GM18873 (cell line): ENCODE measurements around the gene NANOGP8.
"Not testable (repeated sequence)": the region's sequence is repeated elsewhere in the genome, so short reads cannot be mapped to it uniquely, and the experiment has no call there.

Source experiments
- ATAC-seq: cut with Tn5 transposase; IDR thresholded peaks from one replicate; pipeline ENCODE4 v1.9.1; 2021; ENCODE audit warnings: mild to moderate bottlenecking, moderate library complexity, moderate number of reproducible peaks; ENCODE audit not compliant: unreplicated experiment, low FRiP score

NANOGP8 gene

DNA sequence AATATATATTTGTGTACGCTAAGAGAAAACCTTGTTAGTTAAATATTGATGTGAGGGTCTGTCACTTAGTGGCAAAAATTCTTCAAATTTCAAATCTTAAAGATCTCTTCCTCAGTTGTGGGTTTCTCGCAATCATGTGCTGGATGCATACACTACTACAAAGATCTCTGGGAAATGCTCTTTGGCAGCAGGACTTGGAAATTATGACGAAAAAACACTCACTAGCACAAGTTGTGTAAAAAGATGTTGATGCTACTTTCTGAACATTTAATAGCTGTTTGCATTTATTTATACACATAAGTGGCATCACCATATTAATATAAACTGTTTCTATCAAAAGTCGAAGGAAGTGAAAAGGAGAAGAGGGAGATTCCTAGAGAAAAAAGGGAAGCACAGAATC lies 10.8 kb upstream of the NANOGP8 start:
- ATAC-seq, result no peak

DNA sequence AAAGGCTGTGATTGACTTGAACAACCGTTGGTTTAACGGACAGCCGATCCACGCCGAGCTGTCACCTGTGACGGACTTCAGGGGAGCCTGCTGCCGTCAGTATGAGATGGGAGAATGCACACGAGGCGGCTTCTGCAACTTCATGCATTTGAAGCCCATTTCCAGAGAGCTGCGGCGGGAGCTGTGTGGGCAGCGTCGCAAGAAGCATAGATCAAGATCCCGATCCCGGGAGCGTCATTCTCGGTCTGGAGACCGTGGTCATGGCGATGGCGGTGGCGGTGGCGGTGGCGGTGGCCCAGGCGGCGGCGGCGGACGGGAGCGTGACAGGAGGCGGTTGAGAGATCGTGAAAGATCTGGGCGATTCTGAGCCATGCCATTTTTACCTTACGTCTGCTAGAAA lies 7.8 kb upstream of the NANOGP8 start:
- ATAC-seq, result no peak

DNA sequence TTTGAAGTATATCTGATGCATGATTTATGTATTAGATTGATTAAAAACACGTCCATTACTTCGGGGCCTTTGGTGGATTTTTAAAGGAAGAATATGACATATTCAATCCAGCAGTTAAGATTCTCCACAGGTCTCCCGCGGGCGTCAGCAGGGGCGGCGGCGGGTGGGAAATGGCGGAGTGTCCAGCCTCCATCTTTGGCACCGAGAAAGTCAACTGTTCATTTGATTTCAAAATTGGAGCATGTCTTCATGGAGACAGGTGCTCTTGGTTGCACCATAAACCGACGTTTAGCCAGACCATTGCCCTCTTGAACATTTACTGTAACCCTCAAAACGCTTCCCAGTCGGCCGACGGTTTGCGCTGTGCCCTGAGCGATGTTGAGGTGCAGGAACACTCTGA lies 7.2 kb upstream of the NANOGP8 start:
- no peak for ATAC-seq

DNA sequence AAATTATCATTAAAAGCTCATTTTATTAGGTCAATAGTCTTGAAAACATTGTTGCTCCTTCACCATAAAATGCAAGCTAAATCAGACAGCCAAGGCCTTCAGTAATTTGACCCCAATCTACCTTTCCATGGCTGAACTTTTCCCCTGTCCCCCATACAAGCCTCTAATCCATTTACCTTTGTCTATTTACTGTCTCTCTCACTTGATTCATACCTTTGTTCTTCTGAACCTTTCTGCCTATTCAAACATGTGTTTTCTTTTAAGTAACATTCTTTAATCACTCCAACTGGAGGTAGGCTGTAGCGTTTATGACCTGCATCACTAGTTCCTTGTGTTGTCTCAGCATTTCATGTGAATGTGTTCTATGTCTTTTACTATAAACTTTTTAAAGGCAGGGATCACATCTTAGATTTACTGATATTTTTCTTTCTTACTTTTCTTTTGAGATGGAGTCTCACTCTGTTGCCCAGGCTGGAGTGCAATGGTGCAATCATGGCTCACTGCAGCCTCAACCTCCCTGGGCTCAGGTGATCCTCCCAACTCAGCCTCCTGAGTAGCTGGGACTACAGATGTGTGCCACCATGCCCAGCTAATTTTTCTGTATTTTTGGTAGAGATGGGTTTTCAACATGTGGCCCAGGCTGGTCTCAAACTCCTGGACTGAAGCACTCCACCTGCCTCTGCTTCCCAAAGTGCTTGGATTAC lies 5.2 kb upstream of the NANOGP8 start:
- no peak for ATAC-seq

DNA sequence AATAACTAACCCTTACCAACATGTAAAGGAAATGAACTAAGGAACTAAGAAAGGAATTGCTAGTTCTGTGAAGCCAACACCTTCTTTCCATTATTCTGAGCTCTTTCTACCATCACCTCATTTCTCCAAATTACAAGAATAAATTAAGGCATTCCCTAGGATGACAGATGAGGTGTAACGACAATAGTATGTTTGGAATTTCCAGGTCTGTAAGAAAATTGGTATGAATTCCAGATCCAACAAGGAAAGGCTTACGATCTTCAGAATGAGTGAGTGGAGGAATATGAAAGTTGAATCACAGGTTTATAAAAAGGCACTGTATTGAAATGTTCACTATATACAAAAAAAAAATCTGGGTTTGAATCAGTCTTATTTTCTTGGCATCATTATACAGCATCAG lies 4.5 kb upstream of the NANOGP8 start:
- ATAC-seq, result no peak

DNA sequence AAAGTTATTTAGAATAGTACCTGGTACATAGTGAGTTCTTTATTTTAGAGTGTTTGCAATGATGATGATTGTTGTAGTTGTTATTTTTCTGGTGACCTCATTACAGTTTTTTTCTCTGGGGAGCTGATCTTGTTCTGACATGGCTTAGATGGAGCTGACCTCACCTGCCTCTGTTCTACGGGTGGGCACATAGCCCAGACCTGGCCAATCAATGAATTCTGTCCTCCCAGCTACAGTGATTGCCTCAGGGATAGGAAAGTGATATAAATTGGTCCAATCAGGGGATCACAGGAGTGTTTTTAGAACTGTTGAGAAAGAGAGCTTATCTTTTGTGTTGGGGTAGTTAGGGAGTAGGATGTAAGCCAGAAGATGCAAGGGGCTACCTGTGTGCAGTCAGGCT lies 3.2 kb upstream of the NANOGP8 start:
- no peak for ATAC-seq

DNA sequence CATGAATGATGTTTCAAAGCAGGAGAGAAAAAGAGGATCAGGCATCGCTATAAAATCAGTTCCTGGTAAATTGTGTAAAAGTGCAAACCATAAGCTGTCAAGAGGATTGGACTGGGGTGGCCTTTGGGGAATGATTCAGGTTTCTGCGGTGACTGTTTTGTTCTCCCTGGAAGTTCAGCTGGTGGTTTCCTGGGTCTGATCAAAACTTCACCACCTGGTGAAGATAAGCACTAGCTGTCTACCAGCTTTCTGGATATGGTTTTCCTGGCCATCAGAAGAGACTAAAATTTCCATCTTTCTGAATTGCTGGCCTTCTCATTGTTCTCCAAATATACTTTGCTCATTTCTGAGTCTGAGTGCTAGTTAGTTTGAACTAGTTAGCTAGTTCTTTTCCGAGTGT lies 2.7 kb upstream of the NANOGP8 start:
- ATAC-seq, result no peak

DNA sequence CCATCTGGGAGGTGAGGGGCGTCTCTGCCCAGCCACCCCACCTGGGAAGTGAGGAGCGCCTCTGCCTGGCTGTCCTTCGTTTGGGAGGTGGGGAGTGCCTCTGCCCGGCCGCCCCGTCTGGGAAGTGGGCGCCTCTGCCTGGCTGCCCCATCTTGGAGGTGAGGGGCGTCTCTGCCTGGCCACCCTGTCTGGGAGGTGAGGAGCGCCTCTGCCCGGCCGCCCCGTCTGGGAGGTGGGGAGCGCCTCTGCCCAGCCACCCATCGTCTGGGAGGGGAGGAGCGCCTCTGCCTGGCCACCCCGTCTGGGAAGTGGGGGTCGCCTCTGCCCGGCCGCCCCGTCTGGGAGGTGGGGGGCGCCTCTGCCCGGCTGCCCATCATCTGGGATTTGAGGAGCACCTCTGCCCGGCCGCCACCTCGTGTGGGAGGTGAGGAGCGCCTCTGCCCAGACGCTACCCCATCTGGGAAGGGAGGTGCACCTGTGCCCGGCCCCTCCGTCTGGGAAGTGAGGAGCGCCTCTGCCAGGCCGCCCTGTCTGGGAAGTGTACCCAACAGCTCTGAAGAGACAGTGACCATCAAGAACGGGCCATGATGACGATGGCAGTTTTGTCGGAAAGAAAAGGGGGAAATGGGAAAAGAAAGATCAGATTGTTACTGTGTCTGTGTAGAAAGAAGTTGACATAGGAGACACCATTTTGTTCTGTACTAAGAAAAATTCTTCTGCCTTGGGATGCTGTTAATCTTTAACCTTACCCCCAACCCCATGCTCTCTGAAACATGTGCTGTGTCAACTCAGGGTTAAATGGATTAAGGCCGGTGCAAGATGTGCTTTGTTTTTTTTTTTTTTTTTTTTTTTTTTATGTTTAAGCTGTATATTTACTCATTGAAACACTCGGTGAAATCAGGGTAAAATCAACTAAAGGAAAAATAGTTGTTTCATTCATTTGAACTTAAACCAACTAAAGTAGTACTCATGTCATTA lies 2.4 kb downstream of the NANOGP8 start:
- not testable (repeated sequence) for ATAC-seq

DNA sequence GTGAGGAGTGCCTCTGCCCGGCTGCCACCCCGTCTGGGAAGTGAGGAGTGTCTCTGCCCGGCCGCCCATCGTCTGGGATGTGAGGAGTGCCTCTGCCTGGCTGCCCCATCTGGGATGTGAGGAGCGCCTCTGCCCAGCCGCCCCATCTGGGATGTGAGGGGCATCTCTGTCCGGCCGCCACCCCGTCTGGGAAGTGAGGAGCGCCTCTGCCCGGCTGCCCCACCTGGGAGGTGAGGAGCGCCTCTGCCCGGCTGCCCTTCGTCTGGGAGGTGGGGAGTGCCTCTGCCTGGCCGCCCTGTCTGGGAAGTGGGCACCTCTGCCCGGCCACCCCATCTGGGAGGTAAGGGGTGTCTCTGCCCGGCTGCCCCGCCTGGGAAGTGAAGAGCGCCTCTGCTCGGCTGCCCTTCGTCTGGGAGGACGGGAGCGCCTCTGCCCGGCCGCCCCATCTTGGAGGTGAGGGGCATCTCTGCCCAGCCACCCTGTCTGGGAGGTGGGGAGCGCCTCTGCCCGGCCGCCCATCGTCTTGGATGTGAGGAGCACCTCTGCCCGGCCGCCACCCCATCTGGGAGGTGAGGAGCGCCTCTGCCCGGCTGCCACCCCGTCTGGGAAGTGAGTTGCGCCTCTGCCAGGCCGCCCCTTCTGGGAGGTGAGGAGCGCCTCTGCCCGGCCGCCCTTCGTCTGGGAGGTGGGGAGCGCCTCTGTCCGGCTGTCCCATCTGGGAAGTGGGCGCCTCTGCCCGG lies 3.3 kb downstream of the NANOGP8 start:
- ATAC-seq, result not testable (repeated sequence)

DNA sequence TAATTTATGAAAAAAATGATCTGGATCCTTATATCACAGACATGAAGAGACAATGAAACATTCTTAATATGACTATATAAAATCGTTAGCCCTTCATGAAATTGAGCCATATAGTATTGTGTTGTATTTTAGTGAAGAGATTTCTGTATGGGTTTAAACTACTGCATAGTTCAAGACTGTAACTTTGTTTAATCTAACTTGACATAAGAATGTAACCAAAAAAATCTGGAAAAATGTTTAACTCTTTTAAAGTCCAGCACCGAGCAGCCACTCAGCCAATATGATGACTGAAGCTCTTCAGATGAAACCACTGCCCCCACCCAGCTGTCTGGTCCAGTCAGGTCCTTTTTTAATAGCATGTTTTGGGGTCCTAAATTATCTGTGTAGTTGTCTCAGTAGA lies 4.9 kb downstream of the NANOGP8 start:
- no peak for ATAC-seq

DNA sequence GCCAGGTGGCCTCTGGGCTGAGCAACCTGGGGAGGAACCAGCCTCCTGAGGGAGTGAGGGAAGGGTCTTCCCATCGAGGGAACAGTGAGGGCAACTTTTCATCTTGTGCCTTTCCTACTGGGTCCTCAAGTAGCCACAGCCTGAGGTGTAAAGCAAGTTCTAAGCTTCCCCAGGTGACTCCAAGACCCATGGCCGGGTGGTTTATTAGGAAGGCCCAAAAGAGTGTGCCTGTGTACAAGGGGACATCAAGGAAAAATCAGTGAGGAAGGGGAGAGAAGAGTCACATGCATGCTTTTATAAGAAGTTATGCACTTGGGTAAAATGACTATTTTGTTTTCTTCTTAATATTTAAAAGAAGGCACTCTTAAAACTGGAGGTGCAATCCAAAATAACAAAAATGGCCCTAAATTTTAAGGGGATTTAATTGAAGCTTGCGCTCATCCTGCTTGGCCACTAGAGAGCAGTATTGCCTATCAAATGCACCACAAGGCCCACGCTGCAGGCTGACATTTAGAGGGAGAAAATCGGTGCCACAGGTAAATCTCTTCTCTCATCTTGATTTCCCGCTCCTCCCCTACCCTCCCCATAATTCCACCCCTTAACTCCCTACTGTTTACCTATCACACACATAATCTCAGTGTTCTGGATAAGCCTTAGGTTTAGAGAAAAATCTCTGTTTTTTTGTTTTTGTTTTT lies 6.7 kb downstream of the NANOGP8 start:
- no peak for ATAC-seq

DNA sequence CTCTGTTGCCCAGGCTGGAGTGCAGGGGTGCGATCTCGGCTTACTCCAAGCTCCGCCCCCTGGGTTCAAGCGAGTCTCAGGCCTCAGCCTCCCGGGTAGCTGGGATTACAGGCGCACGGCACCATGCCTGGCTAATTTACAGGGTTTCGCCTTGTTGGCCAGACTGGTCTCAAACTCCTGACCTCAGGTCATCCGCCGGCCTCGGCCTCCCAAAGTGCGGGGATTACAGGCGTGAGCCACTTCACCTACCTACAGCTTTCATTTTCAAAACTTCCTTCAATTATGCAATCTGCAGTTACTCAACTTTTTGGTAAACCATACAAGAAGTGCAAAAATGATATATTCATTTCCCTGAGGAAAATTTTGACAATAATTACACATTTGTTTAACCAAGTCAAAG lies 14.0 kb downstream of the NANOGP8 start:
- ATAC-seq, result no peak

DNA sequence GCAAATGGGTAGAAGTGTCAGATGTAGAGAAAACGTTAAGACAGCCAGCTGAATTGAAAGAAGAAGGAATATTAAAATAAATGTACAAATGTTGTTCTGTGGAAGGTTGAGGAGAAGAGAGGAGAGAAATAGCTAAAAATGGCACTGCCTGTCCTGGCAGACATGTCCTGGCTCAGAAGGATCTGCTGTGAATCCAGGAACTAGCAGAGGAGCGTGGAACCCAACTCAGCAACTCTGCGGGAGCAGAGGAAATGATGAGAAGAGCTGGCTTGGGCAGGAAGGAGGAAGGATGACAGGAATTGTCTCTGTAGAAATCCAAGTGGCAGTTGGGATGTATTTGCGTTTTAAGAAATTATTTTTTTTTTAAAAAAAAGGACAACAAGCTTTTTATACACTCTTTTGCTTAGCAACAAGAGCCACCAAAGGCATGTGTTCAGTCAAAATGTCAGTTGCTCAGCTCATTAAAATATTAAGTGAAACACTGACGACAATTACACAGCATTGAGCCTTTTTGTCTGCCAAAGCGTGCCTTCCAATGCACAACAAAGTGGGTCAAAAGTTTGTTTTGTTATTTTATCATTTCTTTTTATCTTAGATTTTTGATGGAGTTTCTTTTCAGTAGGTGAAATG lies 16.1 kb downstream of the NANOGP8 start:
- ATAC-seq, result no peak

DNA sequence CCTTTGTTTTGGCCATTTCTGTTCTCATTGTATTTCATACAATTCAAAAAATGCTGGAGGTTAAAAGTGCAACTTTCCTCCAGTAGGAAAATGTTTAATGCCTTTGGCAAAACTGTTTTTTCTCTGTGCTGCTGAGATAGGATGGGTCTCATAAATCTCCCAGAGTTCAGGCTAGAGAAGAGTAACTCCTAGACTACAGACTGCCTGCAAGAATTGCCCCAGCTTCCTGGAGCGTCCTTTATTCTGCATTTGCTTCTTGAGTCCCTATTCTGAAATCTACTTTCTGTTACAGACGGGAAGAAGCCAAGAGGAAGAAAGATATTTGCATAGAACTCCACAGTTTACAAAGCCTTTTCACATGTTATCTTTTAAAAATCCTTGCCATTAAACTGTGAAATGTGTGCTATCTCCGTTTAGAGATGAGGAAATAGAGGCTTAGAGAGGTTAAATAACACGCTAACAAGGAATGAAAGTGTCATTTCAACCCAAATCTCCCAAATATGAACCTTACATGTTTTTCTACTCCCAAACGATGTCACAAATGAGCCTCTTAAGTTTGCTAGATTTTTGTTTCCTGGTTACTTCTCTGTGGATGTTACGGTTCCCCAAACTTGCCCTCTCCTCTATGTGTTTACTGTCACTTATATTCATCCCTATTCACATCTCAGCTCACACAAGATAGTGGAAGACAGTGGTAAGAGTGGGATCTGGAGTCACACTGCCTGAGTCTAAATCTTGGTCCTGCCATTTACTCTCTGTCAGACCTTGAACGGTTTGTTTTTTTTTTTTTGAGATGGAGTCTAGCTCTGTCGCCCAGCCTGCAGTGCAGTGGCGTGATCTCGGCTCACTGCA lies 17.4 kb downstream of the NANOGP8 start:
- no peak for ATAC-seq

DNA sequence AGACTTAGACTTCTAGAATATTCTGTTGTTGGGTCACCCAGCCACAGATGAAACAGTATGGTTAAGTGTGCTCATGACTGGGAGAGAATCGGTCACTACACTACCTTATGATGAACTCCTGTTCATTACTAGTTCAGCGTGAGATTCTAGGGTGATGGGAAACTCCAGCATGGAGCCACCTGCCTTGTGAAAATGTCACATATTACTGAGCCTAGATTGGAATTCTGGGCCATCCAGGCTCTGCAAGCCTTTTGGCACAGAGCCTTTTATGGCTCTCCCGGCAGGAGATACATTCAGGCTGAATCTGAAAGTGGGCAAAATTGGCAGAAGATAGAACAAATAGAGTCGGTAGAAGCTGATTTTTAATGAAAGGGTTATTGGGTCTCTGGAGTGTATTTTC lies 19.0 kb downstream of the NANOGP8 start:
- no peak for ATAC-seq

DNA sequence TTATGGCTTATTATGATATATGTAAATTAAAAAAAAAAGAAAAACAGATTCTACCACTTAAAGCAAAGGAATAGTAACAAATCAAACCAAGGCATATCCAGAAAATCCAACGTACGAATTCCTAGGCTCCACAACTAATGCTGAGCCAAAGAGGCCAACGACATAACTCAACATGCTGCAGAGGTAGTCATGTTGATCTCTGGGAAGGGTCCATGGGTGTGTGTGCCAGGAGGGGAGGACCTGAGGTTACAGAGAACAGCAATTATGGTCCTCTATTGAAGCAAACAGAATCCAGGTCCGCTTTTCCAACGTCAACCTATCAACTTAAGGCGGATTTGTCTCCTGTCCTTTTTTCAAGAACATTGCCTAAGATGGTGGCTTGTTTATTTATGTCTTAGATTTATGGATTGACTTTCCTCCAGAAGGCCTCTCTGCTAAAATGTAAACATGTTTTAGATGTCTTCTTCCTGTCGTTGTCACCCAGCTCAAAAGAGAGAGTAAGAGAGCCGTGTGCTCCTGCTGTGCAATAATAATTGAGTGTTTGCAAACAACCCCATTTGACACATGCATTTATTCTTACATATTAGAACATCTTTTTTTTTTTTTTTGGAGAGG lies 20.4 kb downstream of the NANOGP8 start:
- no peak for ATAC-seq

DNA sequence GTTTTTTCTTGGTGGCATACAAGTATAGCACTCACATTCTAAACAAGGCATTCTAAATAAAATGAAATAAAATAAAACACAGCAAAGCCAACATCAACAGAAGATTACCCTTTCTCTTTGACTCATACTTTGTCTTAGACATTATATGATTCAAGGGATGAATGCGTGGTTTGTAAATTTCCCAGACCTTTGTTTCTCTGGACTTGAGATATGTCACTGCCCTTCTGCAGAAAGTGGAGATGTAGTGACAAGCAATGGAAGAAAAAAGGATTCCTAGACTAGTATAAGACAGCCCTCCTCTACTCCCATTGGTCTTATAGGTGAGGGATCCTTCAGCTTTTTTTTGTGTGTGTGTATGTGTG lies 22.4 kb downstream of the NANOGP8 start:
- ATAC-seq, result no peak

DNA sequence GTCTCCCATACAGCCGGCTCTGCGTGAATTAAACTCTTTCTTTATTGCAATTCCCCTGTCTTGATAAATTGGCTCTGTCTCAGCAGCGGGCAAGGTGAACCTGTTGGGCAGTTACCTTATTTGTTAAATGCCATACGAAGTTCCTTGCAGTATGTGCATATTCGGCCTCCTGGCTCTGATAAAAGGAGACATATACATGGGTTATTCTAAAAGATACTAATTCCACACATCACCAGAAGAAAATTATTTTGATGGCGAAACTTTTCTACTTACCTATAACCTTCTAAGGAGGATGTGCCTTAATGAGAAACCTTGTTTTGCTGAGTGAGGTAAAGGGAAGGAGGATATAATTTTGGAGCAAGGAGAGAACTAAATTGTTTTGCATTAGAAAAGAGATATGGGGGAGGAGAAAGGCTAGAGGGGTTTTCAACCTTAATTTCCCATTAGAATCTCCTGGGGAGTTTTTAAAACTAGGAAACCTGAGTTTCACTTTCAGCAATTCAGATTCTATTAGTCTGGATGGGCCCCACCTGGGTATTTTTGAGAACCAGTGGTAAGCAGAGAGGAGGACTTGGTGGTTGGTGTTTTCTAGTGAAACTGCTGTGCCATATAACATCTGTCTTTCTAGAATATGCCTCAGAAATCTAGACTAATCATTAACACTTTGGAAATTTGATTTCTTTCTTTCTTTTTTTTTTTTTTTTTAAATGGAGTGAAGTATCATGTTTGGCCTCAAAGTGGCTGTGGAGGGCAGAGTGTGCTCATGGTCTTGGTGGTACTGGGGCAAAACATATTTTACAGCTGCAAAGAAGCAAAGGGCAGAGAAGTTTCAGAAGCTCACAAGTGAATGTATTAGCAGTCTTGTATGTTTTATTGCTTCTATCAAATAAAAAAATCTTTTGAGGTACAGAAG lies 23.0 kb downstream of the NANOGP8 start:
- ATAC-seq, result peak; percentile 83
